Heart left ventricle (tissue), 16 donors: ENCODE data around the gene MALRD1. TPM values are rescaled to one million over a fixed set of nuclear protein-coding genes. Genes with fewer than 3 reads are reported as not detected.

Source experiments
- ATAC-seq, 4 donors: fragments of 200-7000 bp; cut with Tn5 transposase; one replicate each; pipeline ENCODE4 v1.9.1; 2020 to 2022; ENCODE audit warnings: moderate library complexity in 4 of 4, mild to moderate bottlenecking in 3 of 4, moderate number of reproducible peaks in 1 of 4
- DNase-seq, 5 donors: peaks; one replicate each; pipeline ENCODE4 v3.0.0-alpha.2; 2020
- H3K27ac ChIP-seq, 12 donors: fragments of 200-600 bp; sonication (generic) in 4 of 12; one replicate each; pipeline versions ENCODE4 v1.5.0 to v1.8.0; 2016 to 2022; ENCODE audit warnings: mild to moderate bottlenecking in 2 of 12
- H3K27me3 ChIP-seq, 9 donors: fragments of 200-600 bp; sonication (generic) in 2 of 9; one replicate each; pipeline versions ENCODE4 v1.5.1 to v1.8.0; 2016 to 2022; ENCODE audit warnings: mild to moderate bottlenecking in 3 of 9
- H3K36me3 ChIP-seq, 9 donors: fragments of 200-600 bp; sonication (generic) in 2 of 9; one replicate each; pipeline versions ENCODE4 v1.5.0 to v1.8.0; 2018 to 2022; ENCODE audit warnings: mild to moderate bottlenecking in 2 of 9
- H3K4me1 ChIP-seq, 12 donors: fragments of 200-600 bp; sonication (generic) in 4 of 12; one replicate each; pipeline versions ENCODE4 v1.5.0 to v1.8.0; 2016 to 2022; ENCODE audit warnings: mild to moderate bottlenecking in 3 of 12
- H3K4me3 ChIP-seq, 12 donors: fragments of 200-600 bp; sonication (generic) in 4 of 12; one replicate each; pipeline versions ENCODE4 v1.5.0 to v1.8.0; 2017 to 2022; ENCODE audit warnings: mild to moderate bottlenecking in 9 of 12, moderate library complexity in 4 of 12
- H3K9me3 ChIP-seq, 12 donors: fragments of 200-600 bp; sonication (generic) in 4 of 12; one replicate each; pipeline versions ENCODE4 v1.5.0 to v1.8.0; 2016 to 2022; ENCODE audit warnings: mild to moderate bottlenecking in 1 of 12
- POLR2A ChIP-seq, 2 donors: fragments of 450-650 bp; IDR thresholded peaks; one replicate each; pipeline ENCODE4 v1.6.1; 2017; ENCODE audit warnings: antibody characterized with exemption in 2 of 2, mild to moderate bottlenecking in 2 of 2, moderate library complexity in 2 of 2
- WGBS, 4 donors: extraction: QIAGEN DNeasy Blood & Tissue Kit in 2 of 4; methylation state at CpG; one replicate each; pipeline versions ENCODE4 v1.1.5 to v1.1.7; 2013 to 2018; 5-methylcytosine and 5-hydroxymethylcytosine counted together
- intact Hi-C, 10 donors: fragments of 100-400 bp; cut with DNase I; formaldehyde crosslinking; loops; one replicate each; pipeline versions ENCODE4 v1.11.1 to v1.14.2; 2022
- polyA plus RNA-seq, 2 donors: library from polyadenylated mRNA; stranded (reverse); fragments of 200-250 nt; gene quantifications; one replicate each; pipeline ENCODE4 v1.2.3, GENCODE V29; 2013
- total RNA-seq, 9 donors: library from RNA; depleted of rRNA in 2 of 9; stranded (reverse); fragments of >200 nt in 2 of 9; fragmentation: NEBNext Ultra II Directional in 3 of 9; extraction: Animal tissue kit (Norgen Biotek cat#: 25700) in 3 of 9; gene quantifications; one replicate each; pipeline versions ENCODE4 v1.1.0 to v1.2.4, GENCODE V29; 2016 to 2023
- TF ChIP-seq, protein P1 (sequence below), 12 donors: fragments of 200-600 bp; sonication (generic) in 4 of 12; IDR thresholded peaks; one replicate each; pipeline versions ENCODE4 v1.5.0 to v1.8.0; 2018 to 2022; ENCODE audit warnings: antibody characterized with exemption in 12 of 12, mild to moderate bottlenecking in 5 of 12
- donor health status: ischemic (EF 13 %, LVEDD 7.1; RV severe dilation, severe dysfunction).
- donor health status: healthy with polysubstance abuse.
- donor health status: DM: no; HTN: yes; CAD: no.
- donor health status: DM: no; HTN: no; CAD: no.
- donor health status: ischemic (EF 25% LVEDD 6.9; RV normal size, moderate dysfunction).
- donor health status: ischemic (EF 25% LVEDD 5.7; RV mildly dilated, moderate dysfunction).
- donor health status: healthy.
- donor health status: DM: yes; HTN: yes; CAD: no.
- donor health status: ischemic (EF 35%, LVEDD 5.7; RV mildly dilated, moderate dysfunction).
- donor health status: nonischemic (EF 11% LVEDD 7.7; RV severe dilation, severe dysfunction).
- donor health status: DM: yes; HTN: yes; CAD: no.
- donor health status: PGD.
- donor health status: ischemic (EF 29% LVEDD 5.4; RV normal size, mild dysfunction).
- donor health status: nonischemic (EF 23%, LVEDD 6.1; RV moderate dilation, normal function).

Gene MALRD1
- total and polyA plus RNA-seq, 11 donors, result 0.12 to 1.1 (median 0.37) TPM; not detected in 1

DNA sequence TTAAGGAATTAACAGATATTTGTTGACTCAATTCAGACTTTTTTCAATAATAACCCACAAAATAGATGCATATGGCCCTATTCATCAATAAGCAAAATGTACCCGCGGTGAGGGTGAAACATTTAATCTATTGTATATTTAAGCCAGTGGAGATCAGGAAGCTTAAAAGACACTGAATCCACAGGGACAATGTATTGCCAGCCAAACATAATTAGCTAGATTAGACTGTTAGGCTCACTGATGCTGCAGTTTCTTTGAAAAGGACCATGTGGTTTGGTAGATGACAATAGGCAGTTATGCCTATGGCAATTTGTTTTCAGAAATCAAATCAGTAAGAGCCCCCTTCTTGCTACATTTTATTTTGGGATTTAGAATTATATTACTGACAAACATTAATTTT is 680.4 kb downstream of the MALRD1 start:
- H3K27ac ChIP-seq, result no peak overlapping the region
- peaks cover 0 to 16% (median 0%) of the 10 kb centered on the region in 12 donors for H3K9me3 ChIP-seq
- H3K36me3 ChIP-seq, result no peaks in the 10 kb centered on the region
- no peak overlapping the region for H3K4me3 ChIP-seq
- ATAC-seq (no peak), DNase-seq (no peak)
- peaks cover 0 to 3% (median 0%) of the 10 kb centered on the region in 12 donors for H3K4me1 ChIP-seq
- TF ChIP-seq, protein P1, sequence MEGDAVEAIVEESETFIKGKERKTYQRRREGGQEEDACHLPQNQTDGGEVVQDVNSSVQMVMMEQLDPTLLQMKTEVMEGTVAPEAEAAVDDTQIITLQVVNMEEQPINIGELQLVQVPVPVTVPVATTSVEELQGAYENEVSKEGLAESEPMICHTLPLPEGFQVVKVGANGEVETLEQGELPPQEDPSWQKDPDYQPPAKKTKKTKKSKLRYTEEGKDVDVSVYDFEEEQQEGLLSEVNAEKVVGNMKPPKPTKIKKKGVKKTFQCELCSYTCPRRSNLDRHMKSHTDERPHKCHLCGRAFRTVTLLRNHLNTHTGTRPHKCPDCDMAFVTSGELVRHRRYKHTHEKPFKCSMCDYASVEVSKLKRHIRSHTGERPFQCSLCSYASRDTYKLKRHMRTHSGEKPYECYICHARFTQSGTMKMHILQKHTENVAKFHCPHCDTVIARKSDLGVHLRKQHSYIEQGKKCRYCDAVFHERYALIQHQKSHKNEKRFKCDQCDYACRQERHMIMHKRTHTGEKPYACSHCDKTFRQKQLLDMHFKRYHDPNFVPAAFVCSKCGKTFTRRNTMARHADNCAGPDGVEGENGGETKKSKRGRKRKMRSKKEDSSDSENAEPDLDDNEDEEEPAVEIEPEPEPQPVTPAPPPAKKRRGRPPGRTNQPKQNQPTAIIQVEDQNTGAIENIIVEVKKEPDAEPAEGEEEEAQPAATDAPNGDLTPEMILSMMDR (IDR thresholded peaks at IDR 0.05), result no peak
- TF ChIP-seq POLR2A (IDR thresholded peaks at IDR 0.05), result no peak
- H3K27me3 ChIP-seq, result no peaks in the 10 kb centered on the region
- intact Hi-C loops, result no loop called here
- 78 to 91% (median 87%) methylated on average over 2 of the region's 2 CpGs for WGBS, 4 donors

DNA sequence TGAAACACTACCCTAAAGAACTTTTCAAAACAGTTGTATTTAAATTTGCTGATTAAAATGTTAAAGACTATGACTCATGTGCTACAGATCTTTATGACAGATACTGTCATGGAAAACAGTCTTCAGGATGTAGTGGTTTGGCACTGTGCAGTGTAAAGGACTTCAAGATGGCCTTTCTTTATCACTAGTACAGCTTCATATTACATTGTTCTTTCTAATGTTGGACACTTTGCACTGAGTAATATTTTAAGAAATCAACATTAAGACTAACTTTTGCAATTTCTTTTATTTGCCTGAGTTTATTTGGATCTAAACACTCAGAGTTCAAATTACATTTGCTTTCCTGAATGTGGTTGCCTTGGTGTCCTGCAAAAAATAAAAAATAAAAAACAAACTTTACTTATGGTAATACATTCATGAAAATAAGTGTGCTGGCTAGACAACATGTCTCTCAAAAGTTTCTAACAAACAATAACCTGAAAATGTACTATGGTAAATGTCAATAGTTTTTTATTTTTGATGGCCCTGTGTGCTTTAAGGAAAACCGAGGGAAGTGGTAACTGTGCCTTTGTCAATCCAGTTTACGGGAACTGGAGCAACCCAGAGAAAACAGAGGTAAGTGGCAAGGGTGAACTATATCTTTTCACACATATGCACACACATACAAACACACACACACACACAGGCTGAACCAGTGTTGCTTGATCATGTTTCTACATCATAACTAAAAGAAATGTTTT is 681.7 kb downstream of the MALRD1 start:
- intact Hi-C loops, result no loop called here
- Histone ChIP-seq H3K36me3 (no peaks in the 10 kb centered on the region), H3K9me3 (peaks cover 0 to 11% (median 0%) of the 10 kb centered on the region in 12 donors), H3K27ac (peak overlapping the region in 4 of 12 donors; percentile 2 to 28 (median 26)), H3K27me3 (no peaks in the 10 kb centered on the region), H3K4me1 (peaks cover 0 to 3% (median 0%) of the 10 kb centered on the region in 12 donors), H3K4me3 (no peak overlapping the region)
- TF ChIP-seq, protein P1 (IDR thresholded peaks at IDR 0.05), result no peak
- no peak for TF ChIP-seq POLR2A (IDR thresholded peaks at IDR 0.05)
- DNase-seq (no peak), ATAC-seq (no peak)
- 77 to 94% (median 87%) methylated on average over 2 of the region's 2 CpGs for WGBS, 4 donors

DNA sequence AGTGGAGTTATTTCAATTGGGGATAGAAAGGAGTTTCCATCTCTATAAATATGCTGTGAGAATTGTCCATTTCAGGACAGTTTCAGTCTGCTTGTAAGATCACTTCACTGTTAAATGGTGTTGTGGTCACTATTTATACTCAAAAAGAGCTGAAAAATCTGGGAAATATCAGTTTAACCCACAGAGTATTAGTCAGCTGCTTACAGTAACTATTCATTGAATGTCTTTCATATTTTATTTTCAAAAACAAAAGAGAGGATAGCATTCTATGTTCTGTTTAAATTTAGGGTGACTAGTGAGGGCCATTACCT is 682.3 kb downstream of the MALRD1 start:
- Histone ChIP-seq H3K27ac (peak overlapping the region in 4 of 12 donors; percentile 2 to 28 (median 26)), H3K27me3 (no peaks in the 10 kb centered on the region), H3K4me1 (peaks cover 0 to 3% (median 0%) of the 10 kb centered on the region in 12 donors), H3K4me3 (no peak overlapping the region), H3K9me3 (peaks cover 0 to 6% (median 0%) of the 10 kb centered on the region in 12 donors), H3K36me3 (no peaks in the 10 kb centered on the region)
- ATAC-seq (no peak), DNase-seq (no peak)
- intact Hi-C loops, result no loop called here
- TF ChIP-seq, protein P1 (IDR thresholded peaks at IDR 0.05), result no peak
- no peak for TF ChIP-seq POLR2A (IDR thresholded peaks at IDR 0.05)

DNA sequence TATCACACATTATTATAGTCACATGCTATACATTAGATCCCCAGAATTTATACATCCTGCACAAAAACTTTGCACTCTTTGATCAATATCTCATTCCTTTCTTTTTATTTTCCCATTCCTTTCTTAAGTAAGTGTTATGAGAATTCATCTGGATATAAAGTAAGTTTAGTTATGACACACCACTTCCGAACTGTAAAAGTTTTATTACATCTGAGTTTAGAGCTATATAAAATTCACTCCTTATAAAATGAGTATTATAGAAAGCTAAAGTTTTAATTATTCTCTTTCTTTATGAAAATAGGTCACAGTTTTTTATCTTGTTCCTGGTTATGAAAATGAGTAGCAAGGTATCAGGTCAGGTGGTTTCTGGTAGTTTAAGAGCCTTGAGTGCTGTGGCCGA is 683.0 kb downstream of the MALRD1 start:
- no peak for DNase-seq
- no peak for ATAC-seq
- intact Hi-C loops, result no loop called here
- no peak overlapping the region for H3K27ac ChIP-seq
- peaks cover 0 to 3% (median 0%) of the 10 kb centered on the region in 12 donors for H3K4me1 ChIP-seq
- TF ChIP-seq, protein P1 (IDR thresholded peaks at IDR 0.05), result no peak
- no peak for TF ChIP-seq POLR2A (IDR thresholded peaks at IDR 0.05)
- no peak overlapping the region for H3K4me3 ChIP-seq
- H3K27me3 ChIP-seq, result no peaks in the 10 kb centered on the region
- WGBS, 4 donors, result 94 to 98% (median 94%) methylated on average over 2 of the region's 2 CpGs
- peaks cover 0 to 6% (median 0%) of the 10 kb centered on the region in 12 donors for H3K9me3 ChIP-seq
- H3K36me3 ChIP-seq, result no peaks in the 10 kb centered on the region
